SK-N-MC (cell line): Measurements from ENCODE around the gene GIGYF2.
"Not testable (repeated sequence)": the region's sequence is repeated elsewhere in the genome, so short reads cannot be mapped to it uniquely, and the experiment has no call there.

Experiments used
- EZH2 ChIP-seq: fragments of 200-600 bp; sonication (generic); IDR thresholded peaks from one replicate; pipeline ENCODE4 v1.6.1; 2017; ENCODE audit warnings: antibody characterized with exemption
- FOXP2 ChIP-seq: optimal IDR thresholded peaks from 2 replicates; pipeline ENCODE3; 2011; ENCODE audit warnings: mild to moderate bottlenecking, moderate library complexity; ENCODE audit not compliant: insufficient read depth; ENCODE audit errors: extremely low read length, control extremely low read depth
- POLR2AphosphoS5 ChIP-seq: IDR thresholded peaks from 2 replicates; pipeline ENCODE4 v1.6.1; 2012; ENCODE audit warnings: mild to moderate bottlenecking, low read depth, low read length, borderline replicate concordance

- TF ChIP-seq POLR2AphosphoS5, EZH2, FOXP2: not testable (repeated sequence)
These were observed 22.9 kb downstream of the GIGYF2 start for GRCh38 chr2:232720056-232720455.
